Right lung (tissue), 5 donors: ENCODE data around the gene MSL1. TPM values are rescaled to one million over a fixed set of nuclear protein-coding genes. Genes with fewer than 3 reads are reported as not detected.

Source experiments
- DNase-seq, 2 donors: peaks; one replicate each; pipeline ENCODE4 v3.0.0-alpha.2; 2013
- polyA plus RNA-seq, 5 donors: library from polyadenylated mRNA; unstranded; fragments of 120-200 nt; gene quantifications; one replicate each; pipeline versions ENCODE4 v1.2.1 to v1.2.3, GENCODE V29; 2013; ENCODE audit warnings: inconsistent platforms in 1 of 5, low replicate concordance in 1 of 5; ENCODE audit not compliant: insufficient read length in 5 of 5, insufficient read depth in 1 of 5

MSL1 gene
- polyA plus RNA-seq, 5 donors: 152 to 206 (median 187) TPM

DNA sequence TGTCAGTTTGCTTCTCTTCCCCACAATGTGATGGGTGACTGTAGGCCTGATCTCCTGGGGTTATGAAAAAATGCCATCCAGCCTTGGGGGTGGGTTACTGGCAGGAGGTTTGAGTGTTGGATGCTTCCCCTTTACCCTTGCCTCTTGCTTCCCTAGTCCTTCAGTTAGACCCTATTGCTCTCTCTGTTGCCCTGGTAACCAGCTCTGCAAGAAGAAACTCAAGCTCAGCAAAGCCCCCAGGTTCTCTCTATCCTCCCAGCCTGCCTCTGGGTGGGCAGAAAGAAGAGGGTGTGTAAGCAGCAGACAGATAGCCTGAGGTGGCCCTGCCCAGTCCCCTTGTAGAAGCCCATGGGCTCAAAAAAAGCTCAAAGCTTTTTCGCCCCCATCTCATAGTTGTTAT, 52.7 kb downstream of the MSL1 start:
- no peak for DNase-seq

DNA sequence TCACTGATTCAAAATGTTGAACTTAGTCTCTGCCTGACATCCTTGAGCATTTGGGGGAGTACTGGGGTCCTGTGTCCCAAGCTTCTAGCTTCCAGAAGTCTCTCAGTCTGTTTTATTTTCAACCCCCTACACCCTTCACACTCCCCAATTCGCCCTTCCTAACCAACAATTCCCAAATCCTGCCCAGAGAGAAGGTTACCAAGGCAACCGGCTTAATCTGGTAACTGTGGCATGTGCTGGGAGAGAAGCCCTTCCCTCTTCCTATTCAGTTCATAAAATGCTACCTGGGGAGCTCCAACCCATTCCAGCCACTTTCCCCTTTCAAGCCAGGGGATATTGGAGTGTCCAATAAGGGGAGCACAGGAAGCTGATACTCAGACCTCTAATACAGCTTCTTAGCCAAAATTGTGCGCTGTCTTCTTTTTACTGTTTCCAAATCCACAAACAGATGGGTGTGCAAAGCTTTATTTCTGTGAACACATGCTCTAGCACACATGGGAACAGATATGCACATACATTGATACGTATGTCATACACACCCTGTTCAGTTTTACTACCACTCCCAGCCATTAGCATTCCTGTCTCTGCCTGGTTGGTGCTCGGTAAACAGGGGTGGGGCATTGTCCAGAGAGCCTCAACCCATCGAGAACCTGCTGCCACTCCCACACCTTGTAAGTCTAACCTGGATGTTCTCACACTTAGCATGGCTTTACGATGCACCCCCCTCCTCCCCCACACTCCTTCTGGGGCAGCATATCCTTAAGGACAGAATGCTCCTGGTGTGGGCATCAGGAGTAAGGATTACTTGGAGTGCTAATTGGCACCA, 54.4 kb downstream of the MSL1 start:
- no peak for DNase-seq

DNA sequence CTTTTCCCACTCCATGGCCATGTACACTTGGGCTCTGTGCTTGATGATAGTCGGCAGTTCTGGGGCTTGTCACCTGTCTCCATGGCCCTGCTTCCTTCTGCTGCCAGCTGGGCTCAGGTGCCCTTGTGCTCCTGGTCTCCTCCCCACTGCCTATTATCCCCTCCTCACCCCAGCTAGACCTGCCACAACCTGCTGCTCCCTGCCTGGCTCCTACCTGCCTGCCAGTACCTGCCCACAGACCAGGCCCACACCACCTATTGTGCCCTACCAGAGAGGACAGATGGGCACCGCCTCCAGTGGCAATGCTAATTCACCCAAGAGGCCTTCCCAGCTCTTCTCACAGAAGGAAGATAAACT, 55.0 kb downstream of the MSL1 start:
- DNase-seq: no peak

DNA sequence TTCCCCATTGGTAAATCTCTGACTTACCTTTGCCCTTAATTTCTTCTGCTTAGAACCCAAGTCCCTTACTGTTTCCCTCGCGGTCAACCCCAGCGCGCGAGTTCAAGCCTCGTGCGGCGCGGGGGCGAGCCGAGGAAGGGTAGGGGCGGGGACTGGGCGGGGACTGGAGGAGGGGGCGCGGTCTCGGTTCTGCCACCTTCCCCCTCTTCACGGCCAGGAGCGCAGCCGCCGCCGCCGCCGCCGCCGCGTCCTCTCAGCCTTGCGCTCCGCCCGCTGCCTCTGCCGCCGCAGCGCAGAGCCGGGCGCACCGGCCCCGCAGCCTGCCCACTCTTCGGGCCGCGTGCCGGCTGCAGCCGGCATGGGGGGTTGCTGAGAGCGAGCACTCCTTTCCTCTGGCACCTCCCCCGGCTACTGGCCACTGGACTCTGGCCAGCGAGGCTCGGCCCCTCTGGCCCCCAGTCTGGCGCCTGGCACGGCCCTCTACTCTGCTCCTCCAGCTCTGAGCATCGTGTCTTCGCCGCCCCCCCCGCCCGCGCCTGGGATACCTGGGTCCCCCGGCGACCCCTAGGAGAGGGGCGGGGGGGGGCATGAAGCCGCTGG, 55.6 kb downstream of the MSL1 start, which contains the start of gene RAPGEFL1:
Gene RAPGEFL1, plus strand, starts transcription at position 196 of the 600 bp plus-strand sequence. Its CDS starts 392 bp downstream, at position 588.
- DNase-seq: peak; percentile 39 to 52

DNA sequence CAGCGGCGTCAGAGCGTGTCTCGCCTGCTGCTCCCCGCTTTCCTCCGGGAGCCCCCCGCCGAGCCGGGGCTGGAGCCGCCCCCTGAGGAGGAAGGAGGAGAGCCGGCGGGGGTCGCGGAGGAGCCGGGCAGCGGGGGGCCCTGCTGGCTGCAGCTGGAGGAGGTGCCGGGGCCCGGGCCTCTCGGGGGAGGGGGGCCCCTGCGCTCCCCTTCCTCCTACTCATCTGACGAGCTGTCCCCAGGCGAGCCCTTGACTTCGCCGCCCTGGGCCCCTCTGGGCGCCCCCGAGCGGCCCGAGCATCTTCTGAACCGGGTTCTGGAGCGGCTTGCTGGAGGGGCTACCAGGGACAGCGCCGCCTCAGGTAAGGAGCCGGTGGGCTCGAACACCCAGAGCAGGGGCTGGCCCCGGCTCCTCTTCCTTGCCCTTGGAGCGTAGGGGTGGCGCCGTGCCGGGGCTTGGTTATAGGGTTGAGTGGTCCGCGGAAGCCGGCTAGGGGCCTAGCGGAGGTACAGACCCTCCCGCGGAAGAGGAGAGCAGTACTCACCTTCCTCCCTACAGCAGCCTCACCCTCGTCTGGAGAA, 56.3 kb downstream of the MSL1 start:
- no peak for DNase-seq

DNA sequence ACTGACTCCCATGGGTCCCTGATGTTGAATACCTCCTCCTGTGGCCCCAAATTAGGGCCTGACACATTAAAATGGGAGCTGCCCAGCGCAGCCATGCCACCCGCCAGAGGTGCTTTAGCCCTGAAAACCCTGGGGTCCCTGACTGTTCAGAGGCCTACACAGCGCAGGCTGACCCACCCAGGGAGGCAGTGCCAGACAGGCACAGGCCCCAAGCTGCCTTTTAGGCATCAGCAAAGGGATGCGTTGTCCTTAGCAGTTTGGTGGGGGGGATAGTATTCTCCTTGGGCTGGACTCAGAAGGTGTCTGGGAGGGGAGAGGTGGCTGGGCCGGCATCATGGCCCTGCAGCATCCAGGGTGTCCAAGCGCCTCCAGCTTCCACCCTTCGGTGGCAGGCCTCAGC, 56.9 kb downstream of the MSL1 start:
- no peak for DNase-seq

DNA sequence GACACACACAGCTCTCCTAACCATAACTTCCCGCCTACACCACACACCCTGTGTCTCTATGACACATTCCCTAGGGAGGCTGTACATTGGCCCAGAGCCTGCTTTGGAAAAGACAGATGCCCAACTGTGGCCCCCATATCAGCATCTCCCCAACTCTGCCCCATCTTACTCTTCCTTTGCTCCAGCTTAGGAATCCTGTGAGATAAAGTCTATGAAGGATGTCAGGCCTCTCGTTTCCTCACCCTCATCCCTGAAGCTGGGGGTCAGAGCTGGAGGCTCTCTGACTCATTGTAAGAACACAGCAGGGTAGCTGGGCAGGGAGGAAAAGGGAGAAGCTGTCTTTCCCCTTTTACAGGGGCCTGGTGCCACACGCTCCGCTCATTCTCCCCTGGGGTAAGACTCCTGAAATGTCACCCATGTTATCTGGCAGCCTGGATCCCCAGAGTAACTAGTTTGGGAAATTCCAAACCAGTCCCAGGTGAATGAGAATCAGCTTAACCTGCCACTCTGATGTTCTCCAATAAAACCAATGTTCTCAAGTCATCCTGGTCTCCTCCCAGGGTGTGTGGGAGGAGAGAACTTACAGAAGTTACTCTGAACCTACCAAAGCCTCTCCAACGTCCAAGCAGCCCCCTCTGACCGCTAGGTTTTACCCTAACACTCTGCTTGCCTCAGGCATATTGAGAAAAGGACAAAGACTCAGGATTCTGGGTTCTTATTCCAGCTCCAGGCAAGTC, 58.3 kb downstream of the MSL1 start:
- DNase-seq: no peak

DNA sequence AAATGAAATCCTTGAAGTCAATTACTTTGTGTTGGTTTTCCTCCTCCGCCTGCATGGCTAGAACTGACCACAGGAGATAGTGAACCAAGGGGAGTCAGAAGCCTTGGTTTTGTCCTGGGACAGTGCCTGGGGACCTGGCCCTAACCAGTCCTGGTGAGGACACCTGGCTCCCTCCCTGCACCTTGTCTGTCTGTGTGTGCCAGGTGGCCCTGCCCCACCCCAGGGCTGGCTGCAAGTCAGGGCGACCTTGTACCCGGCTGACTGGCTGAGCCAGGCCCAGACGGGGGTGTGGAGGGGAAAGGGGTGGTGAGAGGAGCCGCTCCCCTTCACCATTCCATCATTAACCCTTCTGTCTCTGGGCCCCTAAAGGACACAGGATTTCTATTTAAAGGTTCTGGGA, 58.9 kb downstream of the MSL1 start:
- no peak for DNase-seq

DNA sequence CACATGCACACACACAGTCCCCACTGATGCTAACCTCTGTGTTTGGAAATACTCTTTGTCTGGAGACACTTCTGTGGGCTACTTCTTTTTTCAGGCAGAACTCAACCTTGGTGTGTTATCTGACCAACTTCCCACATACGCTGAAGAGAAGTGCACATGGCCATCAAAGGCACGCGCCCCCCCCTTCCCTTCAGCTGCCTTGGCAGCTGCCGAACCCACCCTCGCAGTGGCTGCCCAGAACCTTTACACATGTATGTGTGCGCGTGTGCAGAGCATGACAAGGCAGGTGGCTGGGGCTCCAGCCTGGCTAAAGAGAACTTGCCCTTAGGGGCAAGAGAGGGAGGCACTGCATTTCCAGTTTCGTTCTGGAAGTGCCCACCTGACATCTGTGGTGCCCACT, 59.4 kb downstream of the MSL1 start:
- no peak for DNase-seq

DNA sequence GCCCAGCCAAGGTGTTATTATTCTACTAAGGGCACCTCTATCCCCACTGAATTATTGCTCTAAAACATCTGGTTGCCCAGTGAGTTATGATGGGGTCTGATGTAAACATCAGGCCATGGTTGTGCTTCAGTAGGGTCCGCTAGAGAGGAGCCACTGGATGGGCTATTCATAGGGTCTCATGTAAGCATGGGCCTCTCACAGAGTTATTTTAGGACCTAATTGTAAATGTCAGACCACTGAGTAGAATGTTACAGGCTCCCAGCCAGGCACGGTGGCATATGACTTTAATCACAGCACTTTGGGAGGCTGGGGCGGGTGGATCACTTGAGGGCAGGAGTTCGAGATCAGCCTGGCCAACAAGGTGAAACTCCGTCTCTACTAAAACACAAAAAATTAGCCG, 60.8 kb downstream of the MSL1 start:
- no peak for DNase-seq

Other genes with a start within 250 kb of the MSL1 start
- 10 to 100 TPM; 19.8 to 31.2 (median 24.9) TPM for gene GSDMB, start 203.3 kb upstream of the MSL1 start, polyA plus RNA-seq
- gene ORMDL3, start 194.4 kb upstream of the MSL1 start, polyA plus RNA-seq: 10 to 100 TPM; 76.5 to 88.5 (median 84.4) TPM
- gene LRRC3C, start 194.2 kb upstream of the MSL1 start, polyA plus RNA-seq: under 1 TPM in 2 of 5 donors, not detected in 3; 0.18 to 0.20 TPM
- 1 to 10 TPM in 1 of 5 donors, under 1 TPM in 4; 0.47 to 1.1 (median 0.75) TPM for gene GSDMA, start 159.0 kb upstream of the MSL1 start, polyA plus RNA-seq
- gene PSMD3, start 141.2 kb upstream of the MSL1 start, polyA plus RNA-seq: 100 to 1,000 TPM in 2 of 5 donors, 10 to 100 TPM in 3; 74.5 to 110 (median 93.0) TPM
- under 1 TPM in 3 of 5 donors, not detected in 2; 0.14 to 0.28 (median 0.18) TPM for gene CSF3, start 106.5 kb upstream of the MSL1 start, polyA plus RNA-seq
- gene MED24, start 67.6 kb upstream of the MSL1 start, polyA plus RNA-seq: 100 to 1,000 TPM in 3 of 5 donors, 10 to 100 TPM in 2; 98.3 to 131 (median 111) TPM
- 10 to 100 TPM; 61.9 to 86.3 (median 72.0) TPM for gene THRA, start 59.0 kb upstream of the MSL1 start, polyA plus RNA-seq
- 1 to 10 TPM; 2.3 to 5.2 (median 4.6) TPM for gene NR1D1, start 21.4 kb upstream of the MSL1 start, polyA plus RNA-seq
- 100 to 1,000 TPM in 4 of 5 donors, 10 to 100 TPM in 1; 96.2 to 131 (median 113) TPM for gene CASC3, start 18.6 kb downstream of the MSL1 start, polyA plus RNA-seq
- 10 to 100 TPM in 1 of 5 donors, 1 to 10 TPM in 4; 6.3 to 10.2 (median 8.0) TPM for gene RAPGEFL1, start 55.5 kb downstream of the MSL1 start, polyA plus RNA-seq
- gene WIPF2, start 97.3 kb downstream of the MSL1 start, polyA plus RNA-seq: 10 to 100 TPM; 25.8 to 33.6 (median 29.9) TPM
- 10 to 100 TPM; 13.6 to 27.7 (median 20.6) TPM for gene CDC6, start 165.9 kb downstream of the MSL1 start, polyA plus RNA-seq
- 10 to 100 TPM; 35.5 to 65.3 (median 49.7) TPM for gene RARA, start 187.2 kb downstream of the MSL1 start, polyA plus RNA-seq
- under 1 TPM in 1 of 5 donors, not detected in 4; 0.70 TPM for gene GJD3, start 242.8 kb downstream of the MSL1 start, polyA plus RNA-seq